Stimulated activated memory B cell treated with anti-CD40 and anti-IgM and Interleukin-4, amounts not matched to agents 10 μg/mL and 1 μg/mL and 100 μg/mL, for 72 hours (primary cell): ENCODE measurements around the gene E2F4.

Source experiments
- ATAC-seq: fragments of 150-1000 bp; cut with Tn5 transposase; 2 replicates; pipeline ENCODE4 v1.10.0; 2021
- H3K27ac Mint-ChIP-seq: one replicate; pipeline ENCODE4 v1.8.0; 2022; ENCODE audit warnings: mild to moderate bottlenecking, mixed read lengths
- H3K27me3 Mint-ChIP-seq: one replicate; pipeline ENCODE4 v1.8.0; 2022; ENCODE audit warnings: mixed read lengths
- H3K36me3 Mint-ChIP-seq: one replicate; pipeline ENCODE4 v1.8.0; 2022; ENCODE audit warnings: mixed read lengths
- H3K4me1 Mint-ChIP-seq: one replicate; pipeline ENCODE4 v1.8.0; 2022; ENCODE audit warnings: mixed read lengths
- H3K4me3 Mint-ChIP-seq: one replicate; pipeline ENCODE4 v1.8.0; 2022; ENCODE audit warnings: mild to moderate bottlenecking, moderate library complexity, mixed read lengths
- H3K9me3 Mint-ChIP-seq: one replicate; pipeline ENCODE4 v1.8.0; 2022; ENCODE audit warnings: mixed read lengths

E2F4 gene

DNA sequence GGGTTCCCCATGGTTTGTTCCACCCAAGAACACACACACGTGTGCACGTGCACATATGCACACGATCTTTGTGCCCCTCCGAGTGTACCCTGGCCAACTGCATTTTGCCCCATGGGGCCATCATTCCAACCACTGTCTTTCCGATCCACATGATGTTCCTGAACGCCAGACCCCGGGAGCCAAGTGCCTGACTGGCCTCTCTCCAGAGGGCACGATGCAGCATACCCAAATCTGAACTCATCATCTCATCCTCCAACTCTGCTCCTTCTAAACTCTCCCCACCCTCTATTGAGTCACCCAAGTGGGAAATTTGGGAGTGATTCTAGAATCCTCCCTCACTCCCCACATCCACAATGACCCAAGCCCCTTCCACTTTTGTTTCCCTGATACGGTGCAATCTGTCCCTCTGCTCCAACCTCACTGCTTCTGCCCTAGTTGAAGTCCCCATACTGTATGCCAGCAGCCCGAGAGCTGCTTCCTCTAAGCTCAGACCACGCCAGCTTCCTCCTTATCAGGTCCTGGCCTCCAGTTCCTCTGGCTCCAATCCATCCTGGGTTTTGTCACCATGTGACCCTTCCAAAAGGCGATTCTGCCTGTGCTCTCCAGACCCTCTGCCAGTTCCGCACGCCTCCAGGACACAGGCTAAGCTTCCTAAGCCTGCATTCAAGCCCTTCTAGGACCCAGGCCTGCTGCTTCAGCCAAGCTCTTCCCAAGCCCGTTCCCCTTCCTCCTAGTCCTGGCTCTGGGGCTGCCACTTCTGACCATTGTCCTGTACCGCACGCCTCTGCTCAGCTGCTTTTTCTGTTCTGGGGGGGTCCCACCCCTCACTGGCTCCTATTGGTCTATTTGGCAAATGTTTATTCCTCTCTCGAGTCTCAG, 24.9 kb downstream of the E2F4 start:
- H3K9me3 Mint-ChIP-seq, result no peaks in the 10 kb centered on the region
- H3K36me3 Mint-ChIP-seq, result peaks cover 5% of the 10 kb centered on the region
- ATAC-seq, result no peak
- H3K27ac Mint-ChIP-seq, result no peak overlapping the region
- no peak overlapping the region for H3K4me3 Mint-ChIP-seq
- H3K4me1 Mint-ChIP-seq, result no peaks in the 10 kb centered on the region
- no peaks in the 10 kb centered on the region for H3K27me3 Mint-ChIP-seq

DNA sequence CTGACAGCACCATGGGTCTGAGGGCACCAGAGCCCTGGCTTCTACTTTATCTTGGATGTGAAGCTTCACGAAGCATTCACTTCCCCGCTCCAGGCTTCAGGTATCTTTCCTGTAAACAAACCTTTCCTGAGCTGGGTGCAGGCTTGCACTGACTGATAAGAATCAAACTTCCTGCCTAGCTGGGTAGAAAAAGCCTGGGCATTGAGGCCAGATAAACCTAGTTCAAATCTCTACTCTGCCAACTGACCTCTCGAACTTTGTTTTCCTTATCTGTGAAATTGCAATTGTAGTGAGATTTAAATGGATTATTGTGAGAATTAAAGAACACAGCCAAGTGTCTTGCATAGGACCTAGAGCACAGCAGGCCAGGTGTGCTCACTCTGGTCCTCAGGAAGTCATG, 32.0 kb downstream of the E2F4 start:
- Mint-ChIP-seq H3K36me3 (peaks cover 14% of the 10 kb centered on the region), H3K4me1 (peaks cover 43% of the 10 kb centered on the region), H3K27me3 (no peaks in the 10 kb centered on the region), H3K9me3 (no peaks in the 10 kb centered on the region), H3K27ac (no peak overlapping the region), H3K4me3 (no peak overlapping the region)
- ATAC-seq, result no peak

DNA sequence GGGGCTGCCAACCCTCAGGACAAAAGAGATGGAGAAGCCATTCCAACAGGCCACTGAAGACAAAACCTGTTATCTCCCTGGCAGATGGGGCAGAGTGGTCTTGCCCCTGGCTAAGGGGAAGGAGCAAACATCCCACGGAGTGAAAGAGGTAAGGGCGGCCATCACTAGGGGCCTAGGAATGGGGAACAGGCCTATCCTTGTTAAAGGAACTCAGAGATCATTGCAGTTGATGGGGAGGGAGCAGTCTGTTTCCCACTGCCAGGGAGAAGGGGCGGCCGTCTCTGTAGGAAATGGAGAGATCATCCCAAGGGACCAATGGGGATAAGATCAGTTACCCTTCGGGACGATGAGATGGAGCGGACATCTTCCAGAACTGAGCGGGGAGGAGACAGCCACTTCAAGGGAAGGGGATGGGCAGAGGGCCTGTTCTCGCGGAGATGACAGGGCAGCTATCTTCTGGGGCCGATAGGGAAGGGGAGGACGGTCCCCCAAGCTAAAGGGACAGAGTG, 34.4 kb downstream of the E2F4 start:
- Mint-ChIP-seq H3K27ac (peak overlapping the region; percentile 97), H3K4me3 (peak overlapping the region; percentile 99), H3K36me3 (peaks cover 36% of the 10 kb centered on the region), H3K9me3 (no peaks in the 10 kb centered on the region), H3K4me1 (peaks cover 45% of the 10 kb centered on the region), H3K27me3 (no peaks in the 10 kb centered on the region)
- no peak for ATAC-seq

DNA sequence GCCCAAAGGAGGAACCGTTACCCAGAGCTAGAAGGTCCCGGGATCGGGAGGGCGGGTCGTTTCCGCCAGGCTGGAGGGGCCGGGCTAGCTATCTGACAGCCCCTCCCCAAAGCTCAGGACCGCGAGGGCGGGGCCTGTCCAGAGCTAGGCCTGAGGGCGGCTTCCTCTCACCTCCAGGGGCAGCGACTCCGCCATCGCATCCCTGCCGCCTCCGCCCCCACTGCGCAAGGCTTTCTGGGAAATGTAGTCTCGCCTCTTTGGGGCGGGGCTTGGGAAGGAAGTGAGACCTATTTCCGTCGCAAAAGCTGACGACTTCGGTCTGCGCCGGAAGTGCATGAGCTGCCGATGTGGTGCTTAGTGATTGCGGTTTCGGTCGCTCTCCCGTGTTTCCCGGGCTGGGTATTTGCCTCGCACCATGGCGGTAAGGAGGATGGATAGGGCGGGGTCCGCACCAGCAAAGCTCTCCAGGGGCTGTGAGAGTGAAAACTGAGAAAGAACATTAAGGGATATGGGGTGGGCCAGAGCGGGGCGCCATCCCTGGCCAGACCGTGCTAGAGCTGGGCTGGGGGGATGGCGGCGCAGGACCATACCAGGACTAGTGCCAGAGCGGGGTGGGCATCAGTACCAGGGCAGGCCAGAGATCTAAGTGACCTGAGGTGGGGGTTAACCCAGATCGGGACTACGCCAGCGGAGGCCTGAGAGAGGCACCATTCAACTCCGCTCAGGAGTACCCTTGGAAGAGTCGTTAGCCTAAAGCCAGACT, 35.0 kb downstream of the E2F4 start, which contains the start of gene TMEM208:
TSS of gene TMEM208 (plus strand) at position 327 of the 763 bp plus-strand sequence. CDS start at position 416, 89 bp downstream.
- Mint-ChIP-seq H3K9me3 (no peaks in the 10 kb centered on the region), H3K27ac (peak within 1 kb of the TSS; percentile 97), H3K4me3 (peak within 1 kb of the TSS; percentile 99), H3K4me1 (peaks cover 45% of the 10 kb centered on the region), H3K27me3 (no peaks in the 10 kb centered on the region), H3K36me3 (peaks cover 43% of the 10 kb centered on the region)
- ATAC-seq, result peak; percentile 99

DNA sequence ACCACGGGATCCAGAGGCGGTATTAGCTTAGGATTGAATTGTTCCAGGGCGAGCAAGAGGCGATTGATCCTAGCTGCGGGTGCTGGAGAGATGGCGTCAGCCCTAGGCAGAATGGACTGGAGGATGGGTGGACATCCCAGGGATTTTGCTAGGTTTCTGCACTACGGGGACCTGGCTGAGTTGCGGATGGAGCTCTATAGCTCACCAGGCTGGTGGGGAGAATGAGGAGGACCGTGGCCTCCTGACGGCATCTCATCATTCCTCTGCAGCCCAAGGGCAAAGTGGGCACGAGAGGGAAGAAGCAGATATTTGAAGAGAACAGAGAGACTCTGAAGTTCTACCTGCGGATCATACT, 35.6 kb downstream of the E2F4 start:
- Mint-ChIP-seq H3K4me3 (peak overlapping the region; percentile 99), H3K9me3 (no peaks in the 10 kb centered on the region), H3K36me3 (peaks cover 48% of the 10 kb centered on the region), H3K27ac (peak overlapping the region; percentile 97), H3K4me1 (peaks cover 45% of the 10 kb centered on the region), H3K27me3 (no peaks in the 10 kb centered on the region)
- ATAC-seq, result no peak

DNA sequence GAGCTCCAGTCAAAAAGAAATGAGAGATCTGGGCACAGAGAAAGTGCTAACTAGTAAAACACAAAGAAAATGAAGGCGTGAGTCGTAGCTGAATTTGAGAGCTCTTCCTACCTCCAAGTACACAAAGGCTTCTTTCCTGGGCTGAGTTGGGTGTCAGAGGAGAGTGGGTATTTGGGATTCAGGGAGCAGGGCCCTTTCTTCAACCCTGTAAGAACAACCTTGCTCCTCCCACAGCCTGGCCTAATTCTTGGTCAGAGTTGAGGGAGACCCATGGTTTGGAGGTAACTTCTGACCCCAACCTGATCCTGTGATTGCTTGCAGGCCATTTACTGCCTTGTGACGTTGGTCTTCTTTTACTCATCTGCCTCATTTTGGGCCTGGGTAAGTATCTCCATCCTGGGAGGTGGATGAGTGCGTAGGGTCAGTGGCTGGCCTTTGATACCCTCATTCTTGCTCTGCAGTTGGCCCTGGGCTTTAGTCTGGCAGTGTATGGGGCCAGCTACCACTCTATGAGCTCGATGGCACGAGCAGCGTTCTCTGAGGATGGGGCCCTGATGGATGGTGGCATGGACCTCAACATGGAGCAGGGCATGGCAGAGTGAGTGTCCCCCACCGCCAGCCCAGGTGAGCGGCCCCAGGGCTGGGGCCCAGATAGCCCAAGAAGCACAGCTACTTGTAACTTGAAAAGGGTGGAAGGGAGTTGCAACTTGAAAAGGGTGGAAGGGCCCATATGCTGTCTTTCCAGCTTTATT, 36.3 kb downstream of the E2F4 start:
- H3K27ac Mint-ChIP-seq, result peak overlapping the region; percentile 97
- H3K4me3 Mint-ChIP-seq, result peak overlapping the region; percentile 99
- no peak for ATAC-seq
- H3K4me1 Mint-ChIP-seq, result peaks cover 45% of the 10 kb centered on the region
- no peaks in the 10 kb centered on the region for H3K9me3 Mint-ChIP-seq
- no peaks in the 10 kb centered on the region for H3K27me3 Mint-ChIP-seq
- H3K36me3 Mint-ChIP-seq, result peaks cover 50% of the 10 kb centered on the region

DNA sequence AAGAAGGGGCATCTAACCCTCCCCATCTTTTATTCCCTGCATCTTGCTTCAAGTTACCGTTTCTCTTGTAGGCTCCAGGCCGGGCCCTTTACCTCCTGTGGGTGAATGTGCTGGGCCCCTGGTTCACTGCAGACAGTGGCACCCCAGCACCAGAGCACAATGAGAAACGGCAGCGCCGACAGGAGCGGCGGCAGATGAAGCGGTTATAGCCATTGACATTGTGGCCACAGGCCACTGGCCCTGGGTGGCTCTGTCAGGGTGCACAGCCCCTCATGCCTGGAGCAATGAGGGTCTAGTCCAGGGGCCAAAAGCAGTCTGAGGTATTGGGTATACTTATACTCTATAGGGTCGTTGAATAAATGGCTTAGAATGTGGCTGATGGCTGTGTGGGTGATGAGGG, 37.0 kb downstream of the E2F4 start:
- Mint-ChIP-seq H3K4me3 (no peak overlapping the region), H3K9me3 (no peaks in the 10 kb centered on the region), H3K36me3 (peaks cover 56% of the 10 kb centered on the region), H3K27ac (no peak overlapping the region), H3K27me3 (no peaks in the 10 kb centered on the region), H3K4me1 (peaks cover 45% of the 10 kb centered on the region)
- ATAC-seq, result no peak

DNA sequence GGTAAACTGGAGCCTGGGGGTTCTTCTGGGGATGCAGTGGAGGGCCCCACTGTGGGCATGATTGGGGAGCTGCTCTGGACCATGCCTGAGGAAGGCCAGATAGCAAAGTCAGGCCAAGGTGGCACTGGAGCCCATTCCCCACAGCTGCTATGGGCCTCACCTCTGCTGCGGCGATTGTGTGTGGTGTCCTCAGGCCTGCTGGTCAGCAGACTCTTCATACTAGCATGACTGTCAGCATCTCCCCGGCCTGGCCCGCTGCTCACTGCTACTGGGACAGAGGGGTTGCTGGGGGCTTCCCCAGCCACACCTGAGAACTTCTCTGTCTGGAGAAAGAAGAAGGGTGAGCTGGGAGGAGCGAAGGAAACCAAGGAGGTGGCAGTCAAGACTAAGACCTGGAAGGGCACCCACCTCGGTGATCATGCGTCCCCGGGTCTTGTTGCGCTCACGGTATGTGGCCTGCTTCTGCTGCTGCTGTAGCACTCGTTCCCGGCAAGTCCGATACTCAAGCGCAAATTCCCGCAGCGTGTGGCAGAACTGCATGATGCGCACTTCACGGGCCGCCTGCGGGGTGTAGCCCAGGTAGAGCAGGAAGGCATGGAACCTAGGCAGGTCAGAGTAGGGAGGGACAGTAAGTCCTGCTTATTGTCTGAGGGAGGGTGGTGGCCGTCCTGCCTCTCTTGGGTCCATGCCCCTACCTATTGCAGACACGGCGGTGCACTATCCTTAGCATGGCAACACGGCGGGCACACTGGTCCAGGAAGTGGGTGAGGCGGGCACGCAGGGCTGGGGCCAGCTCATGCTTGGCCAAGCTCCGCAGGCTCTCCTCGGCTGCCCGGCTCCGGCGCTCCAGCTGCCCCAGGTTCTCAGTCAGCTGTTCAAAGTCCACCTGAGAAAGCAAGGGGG, 38.2 kb downstream of the E2F4 start:
- Mint-ChIP-seq H3K4me3 (no peak overlapping the region), H3K27ac (peak overlapping the region; percentile 43), H3K9me3 (no peaks in the 10 kb centered on the region), H3K36me3 (peaks cover 66% of the 10 kb centered on the region), H3K27me3 (no peaks in the 10 kb centered on the region), H3K4me1 (peaks cover 40% of the 10 kb centered on the region)
- ATAC-seq, result no peak

DNA sequence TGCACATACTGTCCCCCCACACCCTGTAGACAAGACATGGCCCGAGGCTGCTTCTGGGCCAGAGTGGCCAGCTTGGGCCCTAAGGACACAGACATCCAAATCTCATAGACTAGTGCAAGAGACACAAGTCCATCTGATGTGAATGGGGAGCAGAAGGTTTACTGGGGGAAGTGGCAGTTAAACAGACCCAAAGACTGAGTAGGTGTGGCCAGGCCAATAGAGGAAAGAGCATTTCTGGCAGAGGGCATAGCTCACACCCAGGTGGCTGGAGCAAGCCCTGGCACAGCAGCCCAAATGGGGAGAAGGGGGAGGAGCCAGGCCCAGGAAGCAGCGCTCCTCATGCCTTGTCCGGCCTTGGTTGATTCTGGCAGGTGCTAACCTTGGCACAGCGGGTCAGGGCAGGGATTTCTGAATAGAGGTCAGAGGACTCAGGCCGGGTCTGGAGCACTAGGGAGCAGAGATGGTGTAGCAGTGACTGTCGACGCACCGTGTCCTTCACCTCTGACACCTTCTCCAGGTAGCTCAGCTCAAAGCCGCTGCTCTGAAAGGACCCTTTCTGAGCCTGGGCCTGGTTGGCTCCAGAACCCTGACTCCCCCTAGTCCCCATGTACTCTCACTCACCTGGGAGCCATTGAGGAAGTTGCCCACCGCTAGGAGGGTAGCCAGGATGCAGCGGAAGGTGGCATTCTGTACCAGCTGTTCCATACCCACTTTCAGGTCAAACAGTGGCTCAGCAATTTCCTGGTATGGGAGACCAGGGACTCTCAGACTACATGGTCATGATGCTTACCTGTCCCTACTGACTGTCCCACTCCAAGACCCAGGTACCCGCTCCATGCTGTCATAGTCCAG, 39.1 kb downstream of the E2F4 start:
- no peak for ATAC-seq
- peaks cover 31% of the 10 kb centered on the region for H3K4me1 Mint-ChIP-seq
- H3K27ac Mint-ChIP-seq, result peak overlapping the region; percentile 43
- no peak overlapping the region for H3K4me3 Mint-ChIP-seq
- H3K36me3 Mint-ChIP-seq, result peaks cover 70% of the 10 kb centered on the region
- H3K27me3 Mint-ChIP-seq, result no peaks in the 10 kb centered on the region
- no peaks in the 10 kb centered on the region for H3K9me3 Mint-ChIP-seq

DNA sequence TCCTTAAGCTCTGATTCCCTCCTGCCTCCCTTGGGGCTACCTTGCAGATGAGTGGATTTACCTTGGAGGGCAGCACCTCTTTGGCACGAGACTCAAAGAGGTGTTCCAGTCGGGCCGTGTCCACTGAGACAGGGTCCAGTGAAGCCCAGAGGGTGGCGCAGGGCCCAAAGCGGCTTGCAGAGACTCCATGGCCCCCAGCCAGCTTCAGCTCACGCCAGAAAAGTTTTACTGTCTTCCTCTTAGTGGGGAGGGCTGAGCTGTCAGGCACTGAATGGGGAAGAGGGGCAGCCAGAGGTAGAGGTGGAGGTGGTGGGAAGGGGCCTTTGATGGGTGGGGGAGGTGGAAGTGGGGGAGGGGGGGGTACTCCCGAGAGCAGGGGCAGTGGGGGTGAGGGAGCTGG, 41.6 kb downstream of the E2F4 start:
- Mint-ChIP-seq H3K4me1 (peaks cover 6% of the 10 kb centered on the region), H3K27ac (no peak overlapping the region), H3K9me3 (no peaks in the 10 kb centered on the region), H3K36me3 (peaks cover 85% of the 10 kb centered on the region), H3K4me3 (no peak overlapping the region), H3K27me3 (no peaks in the 10 kb centered on the region)
- no peak for ATAC-seq

DNA sequence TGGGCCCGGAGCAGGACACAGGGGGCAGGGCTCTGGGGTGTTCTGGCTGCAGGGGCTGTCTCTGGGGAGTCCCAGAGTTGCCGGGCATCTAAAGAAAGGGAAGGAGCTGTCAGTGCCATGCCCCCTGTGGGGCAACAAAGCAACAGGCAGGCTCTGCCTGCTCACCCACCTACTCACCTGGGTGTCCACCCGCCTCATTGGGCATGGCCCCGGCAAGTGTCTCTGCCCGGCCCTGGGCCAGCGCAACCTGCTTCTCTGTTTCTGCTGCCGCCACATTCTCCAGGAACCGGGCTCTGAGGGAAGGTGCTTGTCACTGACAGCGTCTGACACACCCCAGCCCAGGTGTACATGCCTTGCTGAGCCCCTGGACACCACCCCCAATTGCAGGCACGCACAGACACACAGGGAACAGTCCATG, 42.2 kb downstream of the E2F4 start:
- Mint-ChIP-seq H3K36me3 (peaks cover 85% of the 10 kb centered on the region), H3K4me3 (no peak overlapping the region), H3K4me1 (no peaks in the 10 kb centered on the region)

DNA sequence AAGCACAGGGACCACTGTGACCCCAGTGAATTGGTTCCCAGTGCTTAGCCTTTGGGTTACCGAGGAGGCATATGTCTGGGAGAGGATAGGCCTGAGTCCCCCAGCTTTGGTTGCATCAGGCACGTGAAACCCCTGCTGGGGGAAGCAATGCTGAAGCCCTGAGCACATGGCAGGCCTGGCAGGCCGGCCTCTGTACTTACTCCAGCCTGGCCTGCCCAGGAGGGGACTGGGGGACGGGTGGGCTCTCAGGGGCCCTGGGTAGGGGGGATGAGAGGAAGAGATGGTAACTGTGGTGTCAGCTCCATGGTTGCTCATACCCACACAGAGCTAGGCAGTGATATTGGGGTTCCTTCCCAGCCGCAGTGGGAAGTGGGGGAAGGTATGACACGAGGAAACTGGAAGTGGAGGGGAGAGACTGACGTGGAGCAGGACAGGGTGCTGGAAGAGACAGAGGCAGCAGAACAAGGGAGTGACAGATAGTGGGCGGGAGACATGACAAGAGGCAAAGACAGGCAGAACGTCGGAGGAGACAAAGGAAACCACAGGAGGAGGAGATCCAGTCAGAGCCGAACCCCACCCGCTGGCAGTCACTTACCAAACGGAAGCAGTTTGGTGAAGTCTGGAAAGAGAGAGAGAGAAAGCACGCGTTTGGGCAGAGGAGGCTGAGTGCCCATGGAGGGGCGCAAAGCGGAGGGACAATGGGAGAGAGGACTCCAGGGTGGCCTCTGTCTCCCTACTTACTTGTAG, 44.0 kb downstream of the E2F4 start:
- Mint-ChIP-seq H3K4me3 (no peak overlapping the region), H3K27ac (no peak overlapping the region)

More for the DNA sequence above, 42.2 kb downstream of the E2F4 start:
- Mint-ChIP-seq H3K9me3 (no peaks in the 10 kb centered on the region), H3K27me3 (no peaks in the 10 kb centered on the region), H3K27ac (no peak overlapping the region)
- no peak for ATAC-seq

More for the DNA sequence above, 44.0 kb downstream of the E2F4 start:
- Mint-ChIP-seq H3K36me3 (peaks cover 71% of the 10 kb centered on the region), H3K27me3 (no peaks in the 10 kb centered on the region), H3K4me1 (no peaks in the 10 kb centered on the region), H3K9me3 (no peaks in the 10 kb centered on the region)
- ATAC-seq, result no peak
